Dendritic cell treated with granulocyte-macrophage colony-stimulating factor and Interleukin-4, amounts not matched to agents 40 ng/mL and 50 ng/mL, for 4 days (primary cell): ENCODE measurements around the gene ANKRD55.

Experiments used
- H3K27ac Mint-ChIP-seq: one replicate; pipeline ENCODE4 v1.8.0; 2022; ENCODE audit warnings: mild to moderate bottlenecking, mixed read lengths
- H3K27me3 Mint-ChIP-seq: one replicate; pipeline ENCODE4 v1.8.0; 2022; ENCODE audit warnings: mild to moderate bottlenecking, mixed read lengths
- H3K36me3 Mint-ChIP-seq: one replicate; pipeline ENCODE4 v1.8.0; 2022; ENCODE audit warnings: low read depth, mixed read lengths
- H3K4me1 Mint-ChIP-seq: one replicate; pipeline ENCODE4 v1.8.0; 2022; ENCODE audit warnings: low read depth, mixed read lengths
- H3K4me3 Mint-ChIP-seq: one replicate; pipeline ENCODE4 v1.8.0; 2022; ENCODE audit warnings: mild to moderate bottlenecking, moderate library complexity, mixed read lengths
- H3K9me3 Mint-ChIP-seq: one replicate; pipeline ENCODE4 v1.8.0; 2022; ENCODE audit warnings: mixed read lengths
- intact Hi-C: fragments of 100-400 bp; cut with micrococcal nuclease; formaldehyde crosslinking; loops from one replicate; pipeline ENCODE4 v1.15.0; 2022

The ANKRD55 gene

DNA sequence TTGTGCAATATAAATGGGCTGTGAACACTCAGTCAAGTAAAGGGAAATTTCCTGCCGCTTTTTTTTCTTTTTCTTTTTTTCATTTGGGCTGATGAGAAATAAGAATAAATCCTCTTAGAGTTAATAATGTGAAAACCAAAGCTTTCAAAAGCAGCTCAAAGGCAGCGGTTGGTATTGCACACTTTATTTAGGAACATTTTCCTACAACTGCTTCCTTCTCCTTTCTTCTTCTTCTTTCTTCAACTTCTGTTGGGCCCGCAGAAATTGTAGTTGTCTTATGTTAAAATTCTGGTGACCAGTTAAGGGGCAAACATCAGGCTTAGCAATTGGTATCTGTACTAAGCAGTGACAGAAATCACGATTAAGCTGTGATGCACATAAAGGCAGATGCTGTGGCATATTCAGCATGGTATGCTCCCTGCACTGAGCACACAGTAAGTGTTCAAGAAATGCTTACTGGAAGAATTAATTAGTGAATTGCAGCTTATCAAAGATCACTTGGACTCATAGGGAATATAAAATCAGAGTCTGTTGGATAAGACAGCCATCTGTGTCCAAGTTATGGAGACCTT, 85.4 kb downstream of the ANKRD55 start:
- Mint-ChIP-seq H3K27me3 (no peaks in the 10 kb centered on the region), H3K4me3 (no peak overlapping the region), H3K36me3 (no peaks in the 10 kb centered on the region), H3K27ac (peak overlapping the region; percentile 43), H3K9me3 (no peaks in the 10 kb centered on the region), H3K4me1 (peaks cover 44% of the 10 kb centered on the region)
- intact Hi-C loops: no loop called here

DNA sequence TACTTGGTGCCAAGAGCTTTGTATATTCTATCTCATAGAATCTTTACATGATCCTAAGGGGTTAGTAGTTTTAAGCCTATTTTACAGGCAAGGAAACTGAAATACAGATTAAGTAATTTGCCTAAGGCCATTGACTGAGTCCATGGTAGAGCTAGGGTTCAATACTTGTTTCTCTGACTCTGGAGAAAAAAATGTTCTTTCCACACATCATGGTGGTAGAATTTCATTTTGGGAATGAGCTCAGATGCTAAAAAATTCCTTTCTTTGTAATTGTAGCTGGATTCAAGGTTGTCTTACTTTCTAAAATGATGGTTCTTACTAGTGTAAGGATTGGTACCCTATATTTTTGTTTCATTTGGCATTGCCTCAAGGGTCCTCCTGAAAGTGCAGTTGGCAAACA, 86.0 kb downstream of the ANKRD55 start:
- intact Hi-C loops: no loop called here
- Mint-ChIP-seq H3K4me3 (no peak overlapping the region), H3K27ac (no peak overlapping the region), H3K36me3 (no peaks in the 10 kb centered on the region), H3K27me3 (no peaks in the 10 kb centered on the region), H3K9me3 (no peaks in the 10 kb centered on the region), H3K4me1 (peaks cover 43% of the 10 kb centered on the region)

DNA sequence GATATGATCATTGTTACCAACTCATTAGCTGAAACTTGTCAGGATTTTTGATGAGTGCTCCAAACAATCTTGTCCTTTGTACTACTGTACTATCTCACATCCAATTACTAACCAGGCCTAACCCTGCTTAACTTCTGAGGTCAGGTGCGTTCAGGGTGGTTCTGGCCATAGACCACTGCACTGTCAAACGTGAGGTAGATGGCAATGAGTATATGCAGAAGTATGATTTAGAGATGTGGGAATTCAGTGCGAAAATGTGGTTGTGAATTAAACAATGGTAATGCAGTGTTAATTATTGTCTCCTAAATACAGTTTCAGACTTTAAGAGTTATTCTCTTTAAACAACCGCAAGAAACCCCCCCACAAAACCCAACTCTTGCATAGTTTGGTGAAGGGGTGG, 86.5 kb downstream of the ANKRD55 start:
- no peaks in the 10 kb centered on the region for H3K36me3 Mint-ChIP-seq
- no peaks in the 10 kb centered on the region for H3K27me3 Mint-ChIP-seq
- H3K4me1 Mint-ChIP-seq: peaks cover 43% of the 10 kb centered on the region
- H3K27ac Mint-ChIP-seq: no peak overlapping the region
- intact Hi-C loops: no loop called here
- H3K9me3 Mint-ChIP-seq: no peaks in the 10 kb centered on the region
- H3K4me3 Mint-ChIP-seq: no peak overlapping the region

DNA sequence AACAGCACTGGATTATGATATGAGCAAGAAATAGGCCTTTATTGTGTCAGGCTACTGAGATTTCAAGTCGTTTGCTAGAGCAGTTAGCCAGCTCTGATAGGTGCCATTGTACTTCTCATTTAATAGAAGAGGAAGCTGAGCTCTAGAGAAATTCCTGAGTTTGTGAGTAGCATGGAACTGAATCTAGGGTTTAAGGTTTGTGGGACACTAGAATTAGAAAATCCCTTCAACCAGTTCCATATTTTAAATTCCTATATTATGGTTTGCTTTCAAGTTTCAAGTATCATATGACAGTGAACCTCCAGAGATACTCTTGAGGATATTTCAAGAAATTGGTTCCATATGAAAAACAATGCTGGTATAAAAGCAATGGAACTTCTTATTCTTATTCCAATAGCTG, 87.6 kb downstream of the ANKRD55 start:
- intact Hi-C loops: no loop called here
- peaks cover 50% of the 10 kb centered on the region for H3K4me1 Mint-ChIP-seq
- H3K36me3 Mint-ChIP-seq: no peaks in the 10 kb centered on the region
- no peaks in the 10 kb centered on the region for H3K27me3 Mint-ChIP-seq
- H3K27ac Mint-ChIP-seq: peak overlapping the region; percentile 62
- no peak overlapping the region for H3K4me3 Mint-ChIP-seq
- H3K9me3 Mint-ChIP-seq: no peaks in the 10 kb centered on the region

DNA sequence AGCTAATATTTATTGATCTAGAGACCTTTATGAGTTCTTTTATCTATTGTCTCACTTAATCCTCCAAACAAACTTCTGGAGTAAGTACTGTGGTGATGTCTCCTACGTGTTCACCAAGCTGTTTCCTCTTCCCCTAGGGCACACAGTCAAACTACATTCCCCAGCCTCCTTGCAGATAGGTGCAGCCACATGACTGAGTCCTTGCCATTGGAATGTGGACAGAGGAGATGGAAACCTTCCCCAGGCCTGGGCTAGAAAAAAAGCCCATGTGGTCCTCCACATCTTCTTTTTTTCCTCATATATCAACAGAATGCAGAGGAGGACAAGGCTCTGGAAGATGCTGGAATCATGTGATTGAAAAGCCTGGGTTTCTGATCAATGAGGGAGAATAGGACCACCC, 88.0 kb downstream of the ANKRD55 start:
- Mint-ChIP-seq H3K4me3 (no peak overlapping the region), H3K9me3 (no peaks in the 10 kb centered on the region), H3K27ac (peak overlapping the region; percentile 62), H3K27me3 (no peaks in the 10 kb centered on the region), H3K4me1 (peaks cover 54% of the 10 kb centered on the region), H3K36me3 (no peaks in the 10 kb centered on the region)
- intact Hi-C loops: no loop called here

DNA sequence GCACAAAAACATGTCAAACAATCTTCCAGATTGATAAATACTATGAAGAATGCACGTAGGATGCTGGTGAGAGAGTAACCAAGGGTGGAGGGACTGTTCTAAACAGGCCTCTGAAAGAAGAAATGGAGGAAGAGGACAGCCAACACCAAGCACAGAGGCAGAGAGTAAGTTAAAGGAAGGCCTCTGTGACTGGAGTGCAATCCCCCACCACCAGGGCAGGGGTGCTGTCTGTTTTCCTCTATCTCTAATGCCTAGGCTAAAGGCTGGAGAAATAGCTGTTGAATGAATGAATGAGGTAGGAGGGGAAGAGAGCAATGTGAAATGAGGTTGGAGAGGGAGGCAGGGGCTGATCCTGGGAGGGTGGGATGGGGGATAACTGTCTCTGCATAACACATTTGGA, 88.9 kb downstream of the ANKRD55 start:
- H3K27me3 Mint-ChIP-seq: no peaks in the 10 kb centered on the region
- no peaks in the 10 kb centered on the region for H3K36me3 Mint-ChIP-seq
- H3K27ac Mint-ChIP-seq: peak overlapping the region; percentile 72
- no peak overlapping the region for H3K4me3 Mint-ChIP-seq
- no peaks in the 10 kb centered on the region for H3K9me3 Mint-ChIP-seq
- intact Hi-C loops: no loop called here
- peaks cover 63% of the 10 kb centered on the region for H3K4me1 Mint-ChIP-seq

DNA sequence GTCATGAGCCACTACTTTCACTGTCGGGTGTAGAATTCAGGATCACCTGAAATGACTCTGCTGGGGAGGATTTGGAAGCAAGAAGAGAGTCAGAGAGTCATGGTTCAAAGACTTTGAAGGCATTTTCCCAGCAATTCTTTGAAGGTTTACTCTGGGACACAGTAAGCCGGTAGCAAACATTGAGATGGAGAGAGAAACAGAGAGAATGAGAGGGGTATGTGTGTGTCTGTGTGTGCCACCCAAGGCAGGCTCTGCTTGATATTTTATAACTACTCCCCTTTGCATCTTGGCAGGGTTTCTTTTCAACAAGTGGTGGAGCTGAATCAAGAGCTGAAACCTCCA, 89.8 kb downstream of the ANKRD55 start:
- intact Hi-C loops: no loop called here
- no peaks in the 10 kb centered on the region for H3K9me3 Mint-ChIP-seq
- no peaks in the 10 kb centered on the region for H3K36me3 Mint-ChIP-seq
- peaks cover 67% of the 10 kb centered on the region for H3K4me1 Mint-ChIP-seq
- no peak overlapping the region for H3K27ac Mint-ChIP-seq
- H3K4me3 Mint-ChIP-seq: no peak overlapping the region
- no peaks in the 10 kb centered on the region for H3K27me3 Mint-ChIP-seq

DNA sequence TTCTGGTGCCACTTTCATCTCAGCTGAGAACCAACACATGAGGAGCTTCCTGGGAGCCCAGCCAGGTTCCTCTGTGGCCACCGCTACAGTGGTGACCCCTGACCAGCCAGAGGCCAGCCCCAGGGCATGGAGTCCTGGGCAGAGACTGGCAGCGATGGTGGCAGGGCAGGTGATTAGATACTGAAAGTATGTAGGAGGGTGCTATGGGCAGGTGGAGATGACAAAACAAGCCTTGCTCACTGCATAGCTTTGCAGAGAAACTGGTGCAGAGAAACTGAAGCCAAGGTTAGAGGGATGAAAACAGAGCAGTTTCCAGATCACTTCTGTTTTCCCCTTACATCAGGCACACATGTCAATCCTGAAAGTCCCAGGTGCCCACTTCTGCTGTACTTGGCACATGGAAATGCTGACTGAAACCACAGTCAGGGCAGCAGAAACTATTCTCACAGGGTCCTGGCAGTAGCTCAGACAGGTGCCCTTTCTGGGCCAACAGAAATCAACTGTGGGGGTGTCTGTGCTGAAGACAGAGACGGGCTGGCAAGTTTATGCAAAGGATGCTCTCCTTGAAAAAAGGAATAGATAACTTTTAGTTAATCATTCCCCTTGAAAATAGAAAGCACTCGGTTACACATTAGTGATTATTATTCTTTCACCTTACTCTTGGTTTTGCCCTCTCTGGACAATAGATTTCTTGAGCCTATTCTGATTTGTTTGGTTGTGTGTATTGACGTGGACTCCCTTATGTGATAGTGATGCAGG, 90.3 kb downstream of the ANKRD55 start:
- no peaks in the 10 kb centered on the region for H3K9me3 Mint-ChIP-seq
- H3K27me3 Mint-ChIP-seq: no peaks in the 10 kb centered on the region
- no peaks in the 10 kb centered on the region for H3K36me3 Mint-ChIP-seq
- H3K4me1 Mint-ChIP-seq: peaks cover 62% of the 10 kb centered on the region
- intact Hi-C loops: no loop called here
- H3K27ac Mint-ChIP-seq: no peak overlapping the region
- H3K4me3 Mint-ChIP-seq: no peak overlapping the region

DNA sequence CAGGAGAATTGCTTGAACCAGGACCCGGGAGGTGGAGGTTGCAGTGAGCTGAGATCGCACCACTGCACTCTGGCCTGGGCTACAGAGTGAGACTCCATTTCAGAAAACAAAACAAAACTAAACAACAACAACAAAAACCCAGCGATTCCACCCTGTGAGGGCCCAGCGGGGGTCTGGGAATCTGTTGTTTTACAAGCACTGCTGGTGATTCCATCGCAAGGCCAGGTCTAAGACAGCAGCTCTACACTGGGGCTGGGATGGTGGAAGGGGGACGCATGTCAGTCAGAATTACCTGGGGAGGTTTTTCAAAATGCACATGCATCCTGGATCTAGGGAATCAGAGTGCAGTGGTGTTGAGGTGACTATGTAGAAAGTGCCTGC, 90.9 kb downstream of the ANKRD55 start:
- Mint-ChIP-seq H3K4me3 (no peak overlapping the region), H3K4me1 (peaks cover 59% of the 10 kb centered on the region), H3K9me3 (no peaks in the 10 kb centered on the region), H3K36me3 (no peaks in the 10 kb centered on the region), H3K27ac (no peak overlapping the region), H3K27me3 (no peaks in the 10 kb centered on the region)
- intact Hi-C loops: no loop called here

DNA sequence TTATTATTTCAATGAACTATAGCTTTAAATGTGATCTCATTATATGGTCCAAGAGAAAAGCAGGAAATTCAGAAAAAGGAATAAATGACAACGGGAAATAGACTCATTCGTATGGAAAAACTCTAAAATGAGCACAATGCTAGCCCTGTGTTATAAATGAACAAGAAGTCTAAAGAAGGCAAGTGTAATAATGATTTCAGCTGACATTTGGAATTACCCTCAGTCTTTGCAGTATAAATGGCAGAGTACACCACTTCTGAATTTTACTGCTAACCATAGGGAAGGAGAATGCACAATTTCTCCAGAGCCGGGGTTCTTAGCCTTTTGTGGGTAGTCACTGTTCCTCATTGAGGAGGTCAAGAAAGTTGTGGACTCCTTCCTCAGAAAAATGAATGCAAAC, 93.1 kb downstream of the ANKRD55 start:
- Mint-ChIP-seq H3K36me3 (no peaks in the 10 kb centered on the region), H3K4me1 (peaks cover 58% of the 10 kb centered on the region), H3K9me3 (no peaks in the 10 kb centered on the region), H3K27me3 (no peaks in the 10 kb centered on the region), H3K27ac (peak overlapping the region; percentile 74), H3K4me3 (no peak overlapping the region)
- intact Hi-C loops: no loop called here

DNA sequence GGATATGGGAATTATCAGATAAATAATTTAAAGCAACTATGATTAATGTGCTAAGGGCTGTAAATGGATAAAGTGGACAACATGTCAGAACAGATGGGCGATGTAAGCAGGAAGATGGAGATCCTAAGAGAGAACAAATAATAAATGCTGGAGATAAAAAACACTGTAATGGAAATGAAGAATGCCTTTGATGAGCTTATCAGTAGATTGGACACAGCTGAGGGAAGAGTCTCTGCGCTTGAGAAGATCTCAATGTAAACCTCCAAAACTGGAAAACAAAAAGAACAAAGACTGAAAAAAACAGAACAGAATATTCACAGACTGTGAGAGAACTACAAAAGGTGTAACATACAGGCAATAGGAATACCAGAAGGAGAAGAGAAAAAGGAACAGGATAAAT, 102.5 kb downstream of the ANKRD55 start:
- H3K4me1 Mint-ChIP-seq: peaks cover 26% of the 10 kb centered on the region
- peaks cover 5% of the 10 kb centered on the region for H3K36me3 Mint-ChIP-seq
- H3K27ac Mint-ChIP-seq: peak overlapping the region; percentile 3

DNA sequence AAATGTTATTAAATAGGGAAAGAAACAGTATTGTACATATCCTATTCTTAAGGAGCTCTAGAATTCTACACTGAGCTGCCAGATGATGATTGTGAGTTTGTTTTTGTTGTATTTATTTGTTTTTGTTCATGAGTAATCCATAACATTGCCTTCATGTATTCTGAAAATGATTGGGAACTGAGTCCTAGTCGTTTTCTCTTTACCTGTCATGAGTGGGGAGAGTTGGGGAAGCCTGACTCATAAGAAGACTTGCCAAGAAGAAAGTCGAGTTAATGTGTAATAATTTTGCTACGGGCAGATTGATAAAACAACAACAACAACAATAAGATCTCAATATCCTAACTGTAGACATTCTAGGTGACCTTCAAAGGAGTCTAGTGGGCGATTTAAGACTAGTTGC, 103.8 kb downstream of the ANKRD55 start:
- peaks cover 5% of the 10 kb centered on the region for H3K36me3 Mint-ChIP-seq
- H3K27me3 Mint-ChIP-seq: no peaks in the 10 kb centered on the region
- intact Hi-C loops: no loop called here
- peaks cover 14% of the 10 kb centered on the region for H3K9me3 Mint-ChIP-seq
- H3K4me1 Mint-ChIP-seq: peaks cover 20% of the 10 kb centered on the region
- H3K4me3 Mint-ChIP-seq: no peak overlapping the region
- H3K27ac Mint-ChIP-seq: no peak overlapping the region

More for the DNA sequence above, 102.5 kb downstream of the ANKRD55 start:
- intact Hi-C loops: no loop called here
- no peak overlapping the region for H3K4me3 Mint-ChIP-seq
- H3K27me3 Mint-ChIP-seq: no peaks in the 10 kb centered on the region
- H3K9me3 Mint-ChIP-seq: peaks cover 14% of the 10 kb centered on the region

DNA sequence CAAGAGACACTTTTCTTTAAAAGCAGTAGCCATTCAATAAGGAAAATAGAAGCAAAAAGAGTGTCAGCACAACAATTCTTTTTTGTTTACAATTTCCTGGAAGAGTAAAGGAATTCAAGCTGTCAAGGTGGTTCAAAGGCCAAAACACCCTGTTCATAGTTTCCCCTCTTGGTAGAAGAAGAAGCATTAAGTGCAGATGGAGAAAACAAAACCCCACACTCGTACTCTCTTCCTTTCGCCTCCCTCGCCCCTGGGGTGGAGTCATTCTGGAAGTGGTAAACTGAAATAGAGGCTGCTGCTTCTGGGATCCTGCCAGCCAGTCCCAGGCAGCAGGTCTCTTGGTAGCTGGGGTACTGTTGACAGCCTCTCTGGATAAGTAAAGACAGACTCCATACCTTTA, 105.0 kb downstream of the ANKRD55 start:
- Mint-ChIP-seq H3K27ac (peak overlapping the region; percentile 57), H3K4me1 (peaks cover 27% of the 10 kb centered on the region), H3K36me3 (peaks cover 5% of the 10 kb centered on the region), H3K9me3 (peaks cover 14% of the 10 kb centered on the region), H3K27me3 (no peaks in the 10 kb centered on the region), H3K4me3 (no peak overlapping the region)
- intact Hi-C loops: no loop called here

DNA sequence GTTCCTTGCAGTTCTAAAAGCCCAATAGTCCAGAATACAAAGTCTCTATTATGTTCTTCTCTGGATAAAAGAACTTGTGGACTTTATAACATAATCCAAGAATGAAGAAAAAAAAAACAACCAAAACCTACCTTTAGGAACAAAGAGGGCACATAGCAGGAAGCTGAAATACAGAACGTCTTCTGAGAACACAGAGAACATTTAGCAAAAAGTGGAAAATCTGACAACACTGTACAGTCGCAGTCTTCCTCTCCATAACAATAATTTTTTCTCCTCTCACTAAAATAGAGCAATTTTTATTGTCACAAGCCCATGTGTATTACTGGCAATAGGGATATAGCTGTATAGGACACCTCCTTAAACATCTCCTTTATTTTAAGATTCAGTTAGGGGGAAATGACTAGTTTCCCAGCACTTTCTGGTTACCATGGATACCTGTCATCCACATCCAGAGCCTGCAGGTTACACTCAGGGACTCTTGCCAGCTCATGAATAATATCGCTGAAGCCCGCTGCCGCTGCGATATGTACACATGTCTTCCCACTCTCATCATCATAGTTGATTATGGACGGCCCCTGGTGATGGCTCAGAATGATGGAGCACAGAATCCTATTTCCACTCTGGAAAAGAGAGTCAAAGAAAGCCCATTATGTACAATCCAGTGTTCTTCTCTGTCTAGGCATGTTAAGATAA, 106.5 kb downstream of the ANKRD55 start:
- H3K4me1 Mint-ChIP-seq: peaks cover 27% of the 10 kb centered on the region
- peaks cover 14% of the 10 kb centered on the region for H3K9me3 Mint-ChIP-seq
- H3K27me3 Mint-ChIP-seq: no peaks in the 10 kb centered on the region
- peaks cover 5% of the 10 kb centered on the region for H3K36me3 Mint-ChIP-seq
- H3K4me3 Mint-ChIP-seq: no peak overlapping the region
- intact Hi-C loops: no loop called here
- H3K27ac Mint-ChIP-seq: no peak overlapping the region
